ENCODE measurements around the gene ZC3HAV1.

DNA sequence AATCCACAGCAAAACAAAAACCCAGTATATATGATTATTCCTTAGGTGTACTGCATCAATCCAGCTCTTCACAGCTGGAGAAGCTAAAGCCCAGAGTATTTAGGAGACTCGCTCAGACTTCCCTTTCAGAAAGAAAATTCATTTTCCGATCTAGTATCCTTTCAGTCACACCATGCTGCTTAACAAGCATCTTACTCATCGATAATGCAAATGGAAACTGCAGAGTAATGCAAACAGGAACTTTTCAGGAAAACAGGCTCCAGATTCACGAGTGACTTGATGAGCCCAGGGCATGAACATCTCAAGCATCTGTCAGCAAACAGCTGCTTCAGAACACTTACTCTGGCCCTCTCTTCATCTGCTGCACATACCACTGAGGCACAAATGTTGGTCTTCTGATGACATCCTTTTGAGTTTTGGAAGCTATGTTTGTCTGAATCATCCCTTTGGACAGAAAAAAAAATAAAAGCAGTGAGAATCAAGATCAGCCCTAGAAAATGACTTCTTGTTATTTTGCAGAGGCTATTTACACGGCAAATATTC is 48.8 kb downstream of the ZC3HAV1 start:
- TF ChIP-seq MAX (CRISPR knock-in tag; IDR thresholded peaks at IDR 0.05), result no peak
- TF ChIP-seq CTCF (IDR thresholded peaks at IDR 0.05), result no peak
- no peak for TF ChIP-seq NR3C1 (CRISPR knock-in tag; conservative IDR thresholded peaks at IDR 0.05; ENCODE audit: low read depth)

Data from WTC11 (cell line).